ENCODE results near the gene SDHA.

Gene SDHA

GRCh38 chr5:217494-218456 is at the start of gene SDHA, which contains the start of gene CCDC127:
Gene SDHA (plus strand): TSS chr5:218320. CDS start chr5:218356, 36 bp downstream.
Gene CCDC127 (minus strand): TSS chr5:218153. CDS start chr5:216849, 1,304 bp downstream.
- peak; percentile 97 for DNase-seq

GRCh38 chr5:169071-169727 is 48.9 kb upstream of the SDHA start:
- no peak for DNase-seq

- DNase-seq: no peak
Measured at GRCh38 chr5:169728-170094, 48.4 kb upstream of the SDHA start.

GRCh38 chr5:170971-171800 is 46.9 kb upstream of the SDHA start:
- DNase-seq: no peak

- DNase-seq: no peak
Measured at GRCh38 chr5:171801-172331, 46.3 kb upstream of the SDHA start.

- no peak for DNase-seq
Measured at GRCh38 chr5:172421-172820, 45.7 kb upstream of the SDHA start.

- DNase-seq: no peak
Measured at GRCh38 chr5:172841-173251, 45.3 kb upstream of the SDHA start.

GRCh38 chr5:173392-174290 is 44.5 kb upstream of the SDHA start:
- no peak for DNase-seq

GRCh38 chr5:174291-174600 is 43.9 kb upstream of the SDHA start:
- no peak for DNase-seq

GRCh38 chr5:174876-175465 is 43.1 kb upstream of the SDHA start:
- no peak for DNase-seq

GRCh38 chr5:176296-176823 is 41.8 kb upstream of the SDHA start:
- DNase-seq: no peak

GRCh38 chr5:178110-178509 is 40.0 kb upstream of the SDHA start:
- no peak for DNase-seq

- no peak for DNase-seq
Measured at GRCh38 chr5:179401-179800, 38.7 kb upstream of the SDHA start.

- DNase-seq: no peak
Measured at GRCh38 chr5:180286-180918, 37.7 kb upstream of the SDHA start.

- no peak for DNase-seq
Measured at GRCh38 chr5:181160-181559, 37.0 kb upstream of the SDHA start.

GRCh38 chr5:181566-181965 is 36.6 kb upstream of the SDHA start:
- DNase-seq: no peak

- no peak for DNase-seq
Measured at GRCh38 chr5:182126-182525, 36.0 kb upstream of the SDHA start.

GRCh38 chr5:184471-184870 is 33.6 kb upstream of the SDHA start:
- DNase-seq: no peak

GRCh38 chr5:185095-186070 is 32.7 kb upstream of the SDHA start:
- no peak for DNase-seq

Measured in CD4-positive, alpha-beta T cell treated with Interleukin-21 for 1 hour (primary cell).